ENCODE data around the gene CDYL.
"Not testable (repeated sequence)": the region's sequence is repeated elsewhere in the genome, so short reads cannot be mapped to it uniquely, and the experiment has no call there.

Gene CDYL

DNA sequence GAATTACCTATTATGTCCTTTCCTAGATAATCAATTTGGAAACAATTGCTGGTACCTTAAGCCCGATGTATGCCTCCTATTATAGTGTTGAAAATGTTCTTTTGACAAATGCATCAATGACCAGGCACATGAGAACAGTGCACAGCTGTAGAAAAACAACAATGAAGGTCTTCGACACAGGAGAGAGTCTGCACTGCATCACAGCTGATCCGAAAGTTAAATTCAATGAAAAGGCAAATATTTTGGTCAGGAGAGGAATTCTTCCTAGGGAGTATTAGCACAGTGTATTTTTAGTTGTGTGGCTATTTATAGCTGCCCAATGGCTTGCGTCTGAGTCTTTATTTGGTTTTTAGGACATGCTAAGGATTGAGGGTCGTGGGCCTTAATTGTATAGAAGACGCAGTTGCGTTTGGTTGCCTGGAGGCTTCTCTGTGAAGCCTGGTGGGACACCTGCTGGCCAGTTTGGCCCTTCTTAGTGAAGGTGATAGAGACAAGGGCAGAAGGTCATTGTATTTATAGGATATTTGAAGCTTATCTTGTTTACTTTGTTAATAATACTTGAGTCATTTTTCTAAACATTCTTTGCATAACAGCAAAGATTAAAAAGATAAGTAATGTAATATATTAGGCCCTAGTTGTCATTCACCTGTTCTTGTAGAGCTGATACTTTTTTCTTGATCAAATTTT lies 72.3 kb downstream of the CDYL start:
- no peak for DNase-seq

DNA sequence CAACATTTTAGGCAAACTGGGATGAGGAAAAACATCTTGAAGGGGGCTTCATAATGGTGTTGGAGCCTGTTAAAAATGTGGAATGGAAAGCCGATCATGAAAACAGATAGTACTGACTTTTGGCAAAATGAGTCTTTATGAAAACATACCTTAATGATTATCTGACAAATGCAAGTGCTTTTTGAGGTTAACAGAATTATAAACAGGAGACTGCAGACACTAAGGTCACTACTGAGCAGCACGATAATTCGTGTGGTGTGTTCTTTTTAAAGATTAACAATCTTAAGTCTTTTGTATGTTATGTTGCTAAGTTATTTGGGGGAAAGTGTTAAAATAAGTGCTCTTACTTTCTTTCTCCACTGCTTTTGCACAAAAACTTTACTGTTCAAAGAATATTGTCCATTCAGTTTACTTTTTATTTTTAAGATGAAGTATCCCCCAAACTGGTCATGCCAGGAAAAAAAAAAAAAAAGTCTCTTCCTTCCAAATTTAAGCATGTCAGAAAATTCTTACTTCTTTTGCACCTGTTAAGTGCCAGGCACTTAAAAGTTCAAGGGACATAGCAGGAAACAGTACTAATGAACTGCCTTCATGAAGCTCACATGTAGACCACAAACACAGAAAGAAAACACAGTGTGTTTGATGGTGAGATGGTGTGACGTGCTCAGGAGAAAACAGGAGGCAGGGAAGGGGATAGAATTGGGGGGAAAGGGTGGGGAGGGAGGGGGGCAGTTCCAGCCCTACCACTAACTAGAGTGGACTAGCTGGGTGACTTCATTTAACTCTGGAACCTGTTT lies 73.2 kb downstream of the CDYL start:
- no peak for DNase-seq

DNA sequence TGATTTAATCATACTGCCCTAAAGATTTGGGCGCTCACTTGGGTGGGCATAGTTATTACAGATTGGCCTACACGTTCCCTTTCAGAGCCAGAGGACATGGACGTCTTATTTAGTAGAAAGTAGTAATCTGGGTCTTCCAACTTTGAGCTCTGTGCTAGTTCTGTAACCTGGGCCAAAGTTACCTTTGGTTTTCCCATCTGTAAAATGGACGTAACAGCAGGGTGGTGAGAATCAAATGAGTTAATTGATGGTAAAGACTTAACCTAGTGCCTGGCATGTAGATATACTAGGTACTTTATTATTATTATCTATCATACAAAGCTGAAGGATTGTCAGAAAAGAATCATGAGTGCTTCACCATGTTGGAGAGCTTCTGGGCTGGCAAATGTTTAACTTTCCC lies 74.8 kb downstream of the CDYL start:
- no peak for DNase-seq

DNA sequence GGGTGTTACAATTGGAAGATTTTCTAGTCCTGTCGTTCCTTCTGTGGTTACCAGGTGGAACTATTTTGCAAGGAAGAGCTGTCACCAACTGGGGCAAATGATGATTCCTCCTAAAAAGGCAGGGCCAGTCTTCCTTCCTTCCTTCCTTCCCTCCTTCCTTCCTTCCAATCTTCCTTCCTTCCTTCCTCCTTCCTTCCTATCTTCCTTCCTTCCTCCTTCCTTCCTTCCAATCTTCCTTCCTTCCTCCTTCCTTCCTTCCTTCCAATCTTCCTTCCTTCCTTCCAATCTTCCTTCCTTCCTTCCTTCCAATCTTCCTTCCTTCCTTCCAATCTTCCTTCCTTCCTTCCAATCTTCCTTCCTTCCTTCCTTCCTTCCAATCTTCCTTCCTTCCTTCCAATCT lies 76.0 kb downstream of the CDYL start:
- not testable (repeated sequence) for DNase-seq

DNA sequence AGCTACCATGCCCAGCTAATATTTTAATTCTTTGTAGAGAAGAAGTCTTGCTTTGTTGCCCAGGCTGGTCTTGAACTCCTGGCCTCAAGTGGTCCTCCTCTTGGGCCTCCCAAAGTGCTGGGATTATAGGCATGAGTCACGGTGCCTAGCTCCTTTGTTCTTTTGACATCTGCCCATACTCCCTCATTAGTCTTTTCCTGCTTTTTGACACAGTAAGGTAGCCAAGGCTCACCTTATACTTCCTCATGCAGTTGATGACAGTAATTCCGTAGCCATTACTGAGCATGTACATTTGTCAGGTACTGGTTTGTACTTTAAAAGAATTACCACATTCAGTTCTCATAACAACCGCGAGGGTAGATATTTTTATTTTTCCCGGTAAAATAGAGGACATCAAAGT lies 76.7 kb downstream of the CDYL start:
- DNase-seq, result no peak

DNA sequence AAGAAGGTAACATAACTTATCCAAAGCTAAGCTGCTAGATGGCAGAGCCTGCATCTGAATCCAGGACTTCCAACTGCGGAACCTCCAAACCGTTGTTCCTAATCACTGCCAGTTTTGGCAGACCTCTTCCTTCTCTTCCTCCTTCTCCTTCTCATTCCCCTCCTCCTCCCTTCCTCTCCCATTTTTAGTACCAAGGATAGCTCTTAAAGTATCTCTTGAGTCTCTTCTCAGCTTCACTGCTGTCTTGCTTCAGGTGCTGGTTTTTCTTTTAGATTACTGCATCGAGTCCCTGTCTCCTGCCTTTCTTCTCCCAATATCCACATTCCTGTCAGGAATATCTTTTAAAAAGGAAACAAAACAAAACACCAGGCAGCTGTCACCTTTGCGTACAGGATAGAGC lies 77.1 kb downstream of the CDYL start:
- no peak for DNase-seq

DNA sequence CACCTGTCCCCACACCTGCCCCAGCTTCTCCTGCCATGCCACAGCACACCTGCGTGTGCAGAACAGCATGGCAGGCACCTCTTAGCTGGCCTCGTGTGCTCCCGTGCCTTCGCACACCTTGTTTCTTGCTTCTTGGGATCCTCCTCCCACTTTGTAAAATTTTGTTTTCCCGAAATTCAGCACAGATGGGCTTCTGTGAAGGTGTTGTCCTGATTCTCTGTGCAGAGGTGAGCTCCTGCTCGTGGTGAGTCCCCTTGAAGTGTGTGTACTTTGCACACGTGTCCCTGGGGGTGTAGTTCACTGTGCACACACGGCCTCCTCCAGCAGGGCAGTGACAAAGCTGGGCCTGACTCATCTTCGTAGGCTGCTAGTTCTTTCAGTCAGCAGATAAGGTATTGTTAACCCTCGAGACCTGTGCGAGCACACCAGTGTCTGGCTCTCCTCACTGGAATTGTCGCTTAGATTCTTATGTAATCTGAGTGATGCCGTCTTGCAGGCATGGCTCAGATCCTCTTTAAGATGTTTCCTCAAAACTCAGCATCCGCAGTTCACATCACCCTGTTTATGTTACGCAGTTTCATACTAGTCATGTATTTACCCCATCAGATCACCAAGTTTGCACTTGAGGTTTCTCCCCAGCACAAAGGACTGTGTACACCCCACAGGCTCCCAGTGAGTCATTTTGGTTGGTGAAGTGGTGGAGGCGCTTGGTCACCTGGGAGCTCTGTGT lies 77.7 kb downstream of the CDYL start:
- DNase-seq, result no peak

DNA sequence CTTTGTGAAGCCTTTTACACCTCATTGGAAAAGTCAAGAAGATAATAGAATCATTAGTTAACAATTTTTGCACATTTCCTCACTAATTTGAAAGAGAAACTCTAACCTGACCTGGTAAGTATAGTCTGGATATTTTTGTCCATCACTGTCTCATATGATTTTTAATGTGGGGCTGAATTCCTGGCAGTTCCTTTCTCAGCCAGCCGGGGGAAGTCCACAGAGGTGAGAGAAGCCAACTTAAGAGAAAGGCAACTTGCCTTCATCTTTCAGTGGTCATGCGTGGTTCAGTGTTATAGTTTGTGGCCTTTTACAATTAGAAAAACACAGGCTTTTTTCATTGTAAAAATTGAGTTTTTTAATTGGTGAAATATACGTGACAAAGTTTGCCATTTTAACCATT lies 80.6 kb downstream of the CDYL start:
- DNase-seq, result no peak

DNA sequence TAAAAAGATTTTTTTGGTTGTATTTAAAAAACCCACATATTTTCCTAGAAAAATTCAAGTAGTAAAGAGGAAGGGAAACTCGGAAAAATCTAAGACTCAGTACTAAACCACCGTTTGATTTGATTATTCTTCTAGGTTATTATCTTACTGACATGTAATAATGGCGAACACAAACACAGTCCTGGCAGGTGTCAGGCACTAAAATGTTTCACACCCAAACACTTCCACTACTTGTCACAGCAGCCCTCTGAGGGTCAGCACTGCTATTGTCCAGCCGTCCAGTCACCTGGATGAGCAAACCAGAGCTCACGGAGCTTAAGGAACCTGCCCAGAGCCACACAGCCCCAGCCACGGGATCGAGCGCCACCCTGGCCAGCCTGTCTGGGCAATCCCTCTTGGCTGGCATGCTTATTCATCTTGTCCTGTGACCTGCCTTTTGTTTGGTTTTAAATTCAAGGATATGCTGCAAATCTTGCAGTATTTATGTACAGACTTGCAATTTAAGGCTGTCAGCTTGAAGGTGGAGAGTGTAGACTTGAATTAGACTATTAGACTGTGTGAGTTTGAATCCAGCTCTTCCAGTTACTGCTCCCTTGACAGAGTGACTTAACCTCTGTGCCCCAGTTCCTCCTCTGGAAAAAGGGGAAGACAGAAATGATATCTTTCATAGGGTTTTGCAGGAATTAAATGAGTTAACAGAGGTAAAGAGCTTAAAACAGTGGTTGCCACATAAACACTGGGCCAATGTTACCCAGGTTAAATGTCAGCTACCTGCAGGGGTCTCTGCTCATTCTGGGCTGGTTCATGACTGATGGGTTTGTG lies 82.2 kb downstream of the CDYL start:
- DNase-seq, result peak; percentile 32

DNA sequence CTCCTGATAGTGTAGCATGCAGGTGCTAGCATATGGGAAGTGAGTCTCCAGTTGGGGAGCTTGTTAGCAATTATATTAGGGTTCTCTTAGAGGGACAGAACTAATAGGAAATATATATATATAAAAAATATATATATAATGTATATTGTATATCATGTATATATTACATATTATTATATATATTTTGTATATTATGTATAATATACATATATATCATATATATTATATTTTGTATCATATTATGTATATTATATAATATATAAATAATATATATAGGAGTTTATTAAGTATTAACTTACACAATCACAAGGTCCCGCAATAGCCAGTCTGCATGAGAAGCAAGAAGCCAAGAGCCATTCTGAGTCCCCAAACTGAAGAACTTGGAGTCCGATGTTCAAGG lies 84.2 kb downstream of the CDYL start:
- DNase-seq, result no peak

DNA sequence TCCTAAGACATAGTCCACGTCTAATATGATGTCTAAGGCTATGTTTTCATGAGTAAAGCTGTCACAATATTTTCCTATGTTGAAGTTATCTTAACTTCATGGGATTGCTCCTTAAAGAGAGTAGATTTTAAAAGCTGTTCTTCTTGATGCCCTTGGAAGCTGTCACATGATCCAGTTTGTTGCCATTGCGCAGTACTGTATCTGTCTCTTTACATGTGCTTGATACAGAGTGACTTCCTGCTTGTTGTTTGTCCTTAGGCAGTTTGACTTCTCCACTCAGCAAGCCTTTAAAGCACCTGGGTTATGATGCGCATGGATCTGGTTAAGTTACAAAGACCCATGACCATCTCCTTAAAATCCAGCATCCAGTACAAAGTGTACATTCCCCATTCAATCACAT lies 85.4 kb downstream of the CDYL start:
- no peak for DNase-seq

DNA sequence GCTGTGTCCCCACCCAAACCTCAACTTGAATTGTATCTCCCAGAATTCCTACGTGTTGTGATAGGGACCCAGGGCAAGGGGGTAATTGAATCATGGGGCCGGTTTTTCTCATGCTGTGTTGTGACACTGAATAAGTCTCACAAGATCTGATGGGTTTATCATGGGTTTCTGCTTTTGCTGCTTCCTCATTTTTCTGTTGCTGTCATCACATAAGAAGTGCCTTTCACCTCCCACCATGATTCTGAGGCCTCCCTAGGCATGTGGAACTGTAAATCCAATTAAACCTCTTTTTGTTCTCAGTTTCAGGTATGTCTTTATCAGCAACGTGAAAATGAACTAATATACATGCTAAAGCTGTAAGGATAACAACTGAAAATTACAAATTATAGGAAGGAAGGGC lies 88.3 kb downstream of the CDYL start:
- DNase-seq, result no peak

DNA sequence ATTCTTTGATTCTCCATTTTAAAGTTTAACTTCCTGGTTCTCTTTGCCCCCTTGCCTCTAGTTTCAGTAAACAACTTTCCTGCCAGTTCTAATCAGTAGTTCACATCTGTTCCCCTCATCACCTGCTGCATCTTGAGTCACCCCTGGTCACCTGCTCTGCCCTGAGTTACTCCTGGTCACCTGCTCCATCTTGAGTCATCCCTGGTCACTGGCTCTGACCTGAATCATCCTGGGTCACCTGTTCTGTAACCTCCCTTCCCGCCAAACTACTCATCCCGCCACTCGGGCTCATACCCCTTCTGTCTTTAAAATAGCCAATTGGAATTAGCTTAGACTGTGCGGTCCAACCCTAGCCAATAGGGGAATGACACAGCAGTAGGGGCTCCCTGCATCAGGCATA lies 88.8 kb downstream of the CDYL start:
- DNase-seq, result not testable (repeated sequence)

DNA sequence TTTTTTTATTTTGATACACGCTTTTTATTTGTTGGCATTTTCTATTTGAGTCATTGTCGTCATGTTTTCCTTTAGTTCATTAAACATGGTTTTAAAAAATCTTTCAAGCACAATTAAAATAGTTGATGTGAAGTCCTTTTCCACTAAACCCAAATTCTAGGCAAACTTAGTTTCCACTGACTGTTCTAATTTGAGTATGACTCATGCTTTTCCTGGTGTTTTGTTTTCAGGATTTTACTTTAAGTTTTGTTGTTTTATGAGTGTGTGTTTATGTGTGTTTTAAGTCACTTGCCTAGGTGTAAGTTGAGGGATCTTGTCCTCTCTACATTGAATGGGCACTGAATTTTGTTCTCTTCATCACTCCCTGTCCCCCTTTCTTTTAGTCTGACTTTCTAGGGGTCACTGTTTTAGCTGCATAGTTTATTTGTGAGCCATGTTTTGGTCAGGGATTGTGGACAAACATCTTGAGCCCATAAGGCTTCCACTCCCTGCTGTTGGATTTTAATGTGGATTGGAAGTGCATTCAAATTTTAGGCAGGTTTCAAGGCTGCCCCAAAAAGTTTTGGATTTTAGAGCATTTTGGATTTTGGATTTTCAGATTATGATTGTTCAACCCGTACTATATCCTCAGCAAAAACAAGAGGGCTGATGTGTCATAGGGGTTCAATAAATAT lies 94.8 kb downstream of the CDYL start:
- DNase-seq, result no peak

DNA sequence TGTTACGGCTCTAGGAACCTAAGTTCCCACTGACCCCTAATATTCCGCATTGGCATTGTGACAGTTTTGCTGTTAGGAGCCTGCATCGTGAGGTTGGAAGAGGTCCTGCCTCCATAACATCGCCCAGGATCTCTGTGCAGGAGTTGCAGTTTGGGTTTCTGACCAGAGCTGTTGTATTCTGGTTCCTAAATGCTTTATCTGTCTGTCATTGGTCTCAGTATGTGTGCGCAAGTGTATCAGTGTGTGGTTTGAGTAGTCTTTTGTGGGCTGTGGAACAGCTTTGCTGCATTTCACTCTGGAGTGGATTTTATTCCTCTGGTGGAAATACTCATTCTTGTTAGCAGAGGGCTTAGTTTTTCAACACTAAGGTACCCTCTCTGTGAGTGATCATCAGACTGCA lies 95.6 kb downstream of the CDYL start:
- no peak for DNase-seq

DNA sequence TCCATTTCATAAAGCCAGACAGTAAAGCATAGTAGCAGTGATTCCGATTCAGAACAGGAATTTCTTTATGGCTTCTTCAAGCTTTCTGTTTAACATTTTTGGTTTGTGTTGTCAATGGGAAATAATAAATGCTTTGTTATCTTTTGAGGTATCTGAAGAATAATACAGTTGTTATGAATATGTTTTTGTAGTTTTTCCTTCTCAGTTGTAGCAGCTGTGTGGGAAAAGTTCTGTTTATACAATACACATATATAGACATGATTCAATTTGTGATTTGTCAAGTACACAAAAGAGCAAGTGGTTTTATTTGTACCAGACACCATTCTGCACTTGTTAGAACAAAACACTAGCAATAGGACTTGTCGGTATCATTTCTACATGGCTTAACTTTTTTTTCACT lies 96.6 kb downstream of the CDYL start:
- DNase-seq, result no peak

DNA sequence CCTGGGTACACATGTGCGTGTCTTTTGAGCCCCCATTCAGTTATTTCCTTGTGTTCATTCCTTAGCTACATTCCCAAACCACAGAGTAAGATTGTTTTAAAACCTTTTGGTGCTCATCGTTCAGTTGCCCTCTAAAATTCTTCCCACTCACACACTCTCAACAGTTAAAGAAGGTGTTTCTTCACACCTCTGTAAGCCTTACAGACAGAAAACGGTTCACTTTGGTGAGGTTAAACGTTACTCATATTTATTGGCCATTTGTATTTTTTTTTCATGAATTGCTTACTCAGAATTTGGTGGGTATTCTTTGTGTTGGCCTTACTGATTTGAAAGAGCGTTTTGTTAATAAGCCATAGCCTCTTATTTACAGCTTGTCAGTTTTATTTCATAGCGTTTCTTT lies 97.7 kb downstream of the CDYL start:
- DNase-seq, result no peak

DNA sequence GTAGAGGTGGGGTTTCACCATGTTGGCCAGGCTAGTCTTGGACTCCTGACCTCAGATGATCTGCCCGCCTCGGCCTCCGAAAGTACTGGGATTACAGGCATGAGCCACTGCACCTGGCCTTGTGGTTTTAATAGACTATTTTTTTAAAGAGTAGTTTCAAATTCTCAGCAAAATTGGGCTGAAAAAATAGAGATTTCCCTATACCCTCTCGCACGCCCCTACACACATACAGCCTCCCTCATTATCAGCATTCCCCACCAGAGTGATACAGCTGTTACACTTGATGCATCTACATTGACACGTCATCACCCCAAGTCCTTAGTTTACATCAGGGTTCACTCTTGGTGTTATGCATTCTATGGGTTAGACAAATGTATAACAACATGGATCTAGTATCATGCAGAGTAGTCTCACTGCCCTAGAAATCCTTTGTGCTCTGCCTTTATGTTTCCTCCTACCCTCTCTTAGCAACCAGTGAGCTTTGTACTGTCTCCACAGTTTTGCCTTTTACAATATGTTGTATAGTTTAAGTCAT lies 103.6 kb downstream of the CDYL start:
- DNase-seq, result no peak

DNA sequence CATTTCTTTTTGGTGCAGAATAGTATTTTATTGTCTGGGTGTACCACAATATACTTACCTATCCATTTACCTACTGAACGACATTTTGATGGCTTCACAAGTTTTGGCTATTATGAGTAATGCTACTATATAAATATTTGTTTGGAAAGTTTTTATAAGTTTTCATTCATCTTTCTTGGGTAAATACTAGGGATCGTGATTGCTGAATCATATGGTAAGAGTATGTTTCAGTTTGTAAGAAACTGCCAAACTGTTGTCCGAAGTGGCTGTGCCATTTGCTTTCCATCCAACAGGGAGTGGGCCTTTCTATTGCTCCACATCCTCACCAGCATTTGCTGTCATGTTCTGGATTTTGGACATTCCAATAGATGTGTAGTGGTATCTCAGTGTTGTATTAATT lies 104.2 kb downstream of the CDYL start:
- DNase-seq, result no peak

DNA sequence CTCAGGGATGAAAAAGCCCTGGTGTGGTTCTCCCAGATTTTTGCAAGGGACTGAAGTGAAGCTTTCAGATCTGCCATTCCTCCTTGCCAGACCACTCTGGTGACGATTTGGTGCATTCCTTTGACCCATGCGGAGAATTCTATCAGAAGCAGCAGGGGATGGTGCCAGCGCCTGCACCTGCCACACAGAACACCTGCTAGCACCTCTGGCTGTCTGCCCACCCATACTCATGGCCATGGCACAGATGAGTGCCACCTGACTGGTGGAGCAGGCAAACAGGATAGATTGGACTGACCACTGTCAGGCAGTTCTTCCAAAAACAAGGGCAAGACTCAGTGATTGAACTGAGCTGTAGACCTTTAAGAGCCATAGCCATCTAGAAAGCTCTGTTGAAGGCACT lies 107.1 kb downstream of the CDYL start:
- peak; percentile 79 for DNase-seq

DNA sequence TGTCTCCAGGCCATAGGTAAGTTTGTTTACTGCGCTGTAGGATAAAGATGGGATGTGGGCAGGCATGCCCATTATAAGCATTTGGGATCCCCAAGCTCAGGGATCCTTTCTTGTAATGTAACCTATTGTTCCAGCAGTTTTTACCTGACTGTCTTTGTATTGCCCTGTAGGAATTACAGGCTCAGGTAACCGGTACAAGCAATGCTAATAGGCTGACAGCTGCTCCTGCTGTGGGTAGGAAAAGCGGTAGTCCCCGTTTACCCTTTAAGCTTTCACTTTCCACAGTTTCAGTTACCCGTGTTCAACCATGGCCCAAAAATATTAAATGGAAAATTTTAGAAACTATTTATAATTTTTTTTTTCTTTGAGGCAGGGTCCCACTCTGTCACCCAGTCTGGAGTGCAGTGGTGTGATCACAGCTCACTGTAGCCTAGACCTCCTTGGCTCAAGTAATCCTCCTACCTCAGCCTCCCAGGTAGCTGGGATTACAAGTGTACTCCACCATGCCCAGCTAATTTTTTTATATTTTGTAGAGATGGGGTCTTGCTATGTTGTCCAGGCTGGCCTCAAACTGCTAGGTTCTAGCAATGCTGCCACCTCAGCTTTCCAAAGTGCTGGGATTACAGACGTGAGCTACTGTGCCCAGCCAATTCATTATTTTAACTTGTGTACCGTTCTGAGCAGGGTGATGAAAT lies 108.6 kb downstream of the CDYL start:
- no peak for DNase-seq

All from NCI-H774 (cell line).